Smooth muscle cell (in vitro differentiated cells): ENCODE results near the gene STAT5B. TPM values are rescaled to one million over a fixed set of nuclear protein-coding genes. Genes with fewer than 3 reads are reported as not detected.

Experiments
- DNase-seq: peaks from one replicate; lab custom pipeline; 2025; ENCODE audit not compliant: unreplicated experiment; lab: John Stamatoyannopoulos, UW
- H2AFZ ChIP-seq: fragments of 200-600 bp; sonication (generic); 2 replicates; pipeline ENCODE4 v1.6.0; 2016; ENCODE audit warnings: antibody characterized with exemption, low read depth, mild to moderate bottlenecking
- H3F3A ChIP-seq: fragments of 200-600 bp; sonication (generic); 2 replicates; pipeline ENCODE4 v1.6.0; 2017; ENCODE audit warnings: antibody characterized with exemption, low read depth
- H3K27ac ChIP-seq: fragments of 200-600 bp; sonication (generic); 2 replicates; pipeline ENCODE4 v1.5.1; 2016; ENCODE audit warnings: low read depth, mild to moderate bottlenecking
- H3K27me3 ChIP-seq: fragments of 200-600 bp; sonication (generic); 2 replicates; pipeline ENCODE4 v1.6.1; 2016; ENCODE audit warnings: low read depth, mild to moderate bottlenecking
- H3K36me3 ChIP-seq: fragments of 200-600 bp; sonication (generic); 2 replicates; pipeline ENCODE4 v1.5.1; 2016; ENCODE audit warnings: low read depth
- H3K4me1 ChIP-seq: fragments of 200-600 bp; sonication (generic); 2 replicates; pipeline ENCODE4 v1.5.1; 2016; ENCODE audit warnings: low read depth
- H3K4me2 ChIP-seq: fragments of 200-600 bp; sonication (generic); 2 replicates; pipeline ENCODE4 v1.6.0; 2016; ENCODE audit warnings: mild to moderate bottlenecking
- H3K4me3 ChIP-seq: fragments of 200-600 bp; sonication (generic); 2 replicates; pipeline ENCODE4 v1.5.1; 2016; ENCODE audit warnings: mild to moderate bottlenecking
- H3K79me2 ChIP-seq: fragments of 200-600 bp; sonication (generic); 2 replicates; pipeline ENCODE4 v1.6.0; 2016; ENCODE audit warnings: low read depth, mild to moderate bottlenecking
- H3K9ac ChIP-seq: fragments of 200-600 bp; sonication (generic); 2 replicates; pipeline ENCODE4 v1.6.0; 2016; ENCODE audit warnings: low read depth
- H3K9me3 ChIP-seq: fragments of 200-600 bp; sonication (generic); replicated peaks from 2 replicates; pipeline ENCODE4 v1.5.1; 2016; ENCODE audit warnings: low read depth
- H4K20me1 ChIP-seq: fragments of 200-600 bp; sonication (generic); 2 replicates; pipeline ENCODE4 v1.6.0; 2016; ENCODE audit warnings: low read depth
- WGBS: methylation state at CpG from one replicate; pipeline ENCODE4 v1.1.7; 2016; ENCODE audit warnings: low lambda C conversion rate; 5-methylcytosine and 5-hydroxymethylcytosine counted together
- polyA plus RNA-seq: library from polyadenylated mRNA; unstranded; fragments of >200 nt; fragmentation: Nextera tagmentation; extraction: Ambion mirVana; gene quantifications from 2 replicates; pipeline ENCODE4 v1.2.1, GENCODE V29; 2016
- total RNA-seq: library from RNA; depleted of rRNA; stranded (reverse); fragments of >200 nt; gene quantifications from 2 replicates; pipeline ENCODE4 v1.2.3, GENCODE V29; 2014
- TF ChIP-seq, protein P1 (sequence below): fragments of 200-600 bp; sonication (generic); IDR thresholded peaks from 2 replicates; pipeline ENCODE4 v1.5.1; 2017; ENCODE audit warnings: borderline replicate concordance, mild to moderate bottlenecking, antibody characterized with exemption; ENCODE audit not compliant: insufficient read depth, poor library complexity, severe bottlenecking

STAT5B gene
- total and polyA plus RNA-seq, 2 experiments from 2014 or later = 10.7 to 12.4 TPM

DNA sequence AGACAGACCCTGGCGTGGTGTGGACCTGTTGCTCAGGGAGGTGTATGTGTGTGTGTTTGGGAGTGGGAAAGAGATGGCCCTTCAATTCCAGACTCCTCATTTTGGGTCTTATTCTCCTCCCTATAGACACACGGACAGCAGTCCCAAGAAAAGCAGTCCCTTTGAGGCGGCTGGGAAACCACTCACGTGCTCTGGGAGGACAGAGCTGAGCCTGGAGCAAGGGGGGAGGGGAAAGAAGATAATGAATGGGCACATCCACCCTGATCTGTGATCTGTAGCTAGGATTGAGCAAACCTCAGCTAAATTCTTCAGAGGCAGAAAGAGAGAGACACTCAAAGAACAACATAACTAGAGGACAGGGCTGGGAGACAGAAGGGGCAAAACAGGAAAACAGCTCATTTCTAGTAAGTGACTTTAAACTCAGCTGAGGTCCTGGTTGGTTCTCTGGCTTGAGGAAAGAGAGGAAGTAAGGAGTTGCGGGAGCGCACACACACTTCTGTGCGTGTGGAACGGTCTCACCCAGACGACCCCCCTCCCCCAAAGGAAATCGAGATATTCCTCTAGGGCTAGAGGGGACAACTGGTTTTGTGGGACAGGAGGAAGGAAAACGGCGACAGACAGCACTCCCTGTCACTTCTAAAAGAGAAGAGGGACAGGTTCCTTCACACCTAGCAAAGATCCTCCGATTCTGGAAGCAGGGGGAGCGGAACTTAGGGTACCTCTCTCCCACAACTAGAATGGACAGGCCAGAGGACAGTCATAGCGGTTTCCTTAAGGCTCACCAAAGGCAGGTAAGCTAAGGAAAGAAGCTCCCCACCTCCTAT, 122.1 kb downstream of the STAT5B start:
- Histone ChIP-seq H3K27me3 (no peaks in the 10 kb centered on the region), H3K36me3 (no peaks in the 10 kb centered on the region), H4K20me1 (peaks cover 49% of the 10 kb centered on the region), H3K4me3 (peak overlapping the region; percentile 86), H3K9me3 (no peaks in the 10 kb centered on the region), H2AFZ (peak overlapping the region; percentile 26), H3K4me2 (peak overlapping the region; percentile 93), H3F3A (no peaks in the 10 kb centered on the region), H3K79me2 (peaks cover 56% of the 10 kb centered on the region), H3K27ac (peak overlapping the region; percentile 74), H3K4me1 (peaks cover 6% of the 10 kb centered on the region), H3K9ac (peak overlapping the region; percentile 96)
- TF ChIP-seq, protein P1, sequence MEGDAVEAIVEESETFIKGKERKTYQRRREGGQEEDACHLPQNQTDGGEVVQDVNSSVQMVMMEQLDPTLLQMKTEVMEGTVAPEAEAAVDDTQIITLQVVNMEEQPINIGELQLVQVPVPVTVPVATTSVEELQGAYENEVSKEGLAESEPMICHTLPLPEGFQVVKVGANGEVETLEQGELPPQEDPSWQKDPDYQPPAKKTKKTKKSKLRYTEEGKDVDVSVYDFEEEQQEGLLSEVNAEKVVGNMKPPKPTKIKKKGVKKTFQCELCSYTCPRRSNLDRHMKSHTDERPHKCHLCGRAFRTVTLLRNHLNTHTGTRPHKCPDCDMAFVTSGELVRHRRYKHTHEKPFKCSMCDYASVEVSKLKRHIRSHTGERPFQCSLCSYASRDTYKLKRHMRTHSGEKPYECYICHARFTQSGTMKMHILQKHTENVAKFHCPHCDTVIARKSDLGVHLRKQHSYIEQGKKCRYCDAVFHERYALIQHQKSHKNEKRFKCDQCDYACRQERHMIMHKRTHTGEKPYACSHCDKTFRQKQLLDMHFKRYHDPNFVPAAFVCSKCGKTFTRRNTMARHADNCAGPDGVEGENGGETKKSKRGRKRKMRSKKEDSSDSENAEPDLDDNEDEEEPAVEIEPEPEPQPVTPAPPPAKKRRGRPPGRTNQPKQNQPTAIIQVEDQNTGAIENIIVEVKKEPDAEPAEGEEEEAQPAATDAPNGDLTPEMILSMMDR = no peak
- DNase-seq = no peak
- WGBS = 4% methylated on average over 15 of the region's 15 CpGs

Other genes with a start within 250 kb of the STAT5B start
- 0.49 and 0.54 TPM in 2 replicates for gene C17orf113, start 225.8 kb downstream of the STAT5B start, total RNA-seq
- gene C17orf113, start 225.8 kb downstream of the STAT5B start, polyA plus RNA-seq = 0.38 and 0.46 TPM in 2 replicates
- gene ZNF385C, start 177.9 kb downstream of the STAT5B start, total RNA-seq = 0.27 and 0.45 TPM in 2 replicates
- gene ZNF385C, start 177.9 kb downstream of the STAT5B start, polyA plus RNA-seq = 0.18 and 0.70 TPM in 2 replicates
- gene DHX58, start 163.7 kb downstream of the STAT5B start, total RNA-seq = 1.0 and 4.2 TPM in 2 replicates
- 0.67 TPM in 1 of 2 replicates, not detected in the other for gene DHX58, start 163.7 kb downstream of the STAT5B start, polyA plus RNA-seq
- gene KAT2A, start 155.0 kb downstream of the STAT5B start, total RNA-seq = 15.6 and 17.1 TPM in 2 replicates
- gene KAT2A, start 155.0 kb downstream of the STAT5B start, polyA plus RNA-seq = 25.3 and 29.5 TPM in 2 replicates
- gene HSPB9, start 153.6 kb downstream of the STAT5B start, total RNA-seq = not detected in 2 replicates
- gene HSPB9, start 153.6 kb downstream of the STAT5B start, polyA plus RNA-seq = 0.39 and 1.0 TPM in 2 replicates
- gene RAB5C, start 121.4 kb downstream of the STAT5B start, total RNA-seq = 92.8 and 113 TPM in 2 replicates
- gene RAB5C, start 121.4 kb downstream of the STAT5B start, polyA plus RNA-seq = 152 and 158 TPM in 2 replicates
- not detected in 2 replicates for gene KCNH4, start 95.2 kb downstream of the STAT5B start, total RNA-seq
- not detected in 2 replicates for gene KCNH4, start 95.2 kb downstream of the STAT5B start, polyA plus RNA-seq
- not detected in 2 replicates for gene HCRT, start 90.9 kb downstream of the STAT5B start, total RNA-seq
- not detected in 2 replicates for gene HCRT, start 90.9 kb downstream of the STAT5B start, polyA plus RNA-seq
- 0.76 and 11.5 TPM in 2 replicates for gene GHDC, start 81.9 kb downstream of the STAT5B start, total RNA-seq
- 4.8 and 6.0 TPM in 2 replicates for gene GHDC, start 81.9 kb downstream of the STAT5B start, polyA plus RNA-seq
- 1.7 and 2.6 TPM in 2 replicates for gene STAT5A, start 12.1 kb upstream of the STAT5B start, total RNA-seq
- gene STAT5A, start 12.1 kb upstream of the STAT5B start, polyA plus RNA-seq = 3.2 and 6.3 TPM in 2 replicates
- gene STAT3, start 112.1 kb upstream of the STAT5B start, total RNA-seq = 85.6 and 97.7 TPM in 2 replicates
- gene STAT3, start 112.1 kb upstream of the STAT5B start, polyA plus RNA-seq = 87.7 and 112 TPM in 2 replicates
- gene CAVIN1, start 146.9 kb upstream of the STAT5B start, total RNA-seq = 116 and 117 TPM in 2 replicates
- 237 and 255 TPM in 2 replicates for gene CAVIN1, start 146.9 kb upstream of the STAT5B start, polyA plus RNA-seq
- gene ATP6V0A1, start 182.5 kb upstream of the STAT5B start, total RNA-seq = 31.9 and 54.7 TPM in 2 replicates
- gene ATP6V0A1, start 182.5 kb upstream of the STAT5B start, polyA plus RNA-seq = 27.3 and 34.0 TPM in 2 replicates